ENCODE data around the gene B3GALT4. TPM values are rescaled to one million over a fixed set of nuclear protein-coding genes. Genes with fewer than 3 reads are reported as not detected.

B3GALT4 gene
- total RNA-seq, 1 donor from 2014 or later = 2.8 TPM

- Mint-ChIP-seq H3K27ac (ENCODE audit: unreplicated experiment) (no peak overlapping the region), H3K36me3 (ENCODE audit: low read depth) (peaks cover 24% of the 10 kb centered on the region), H3K4me1 (peaks cover 72% of the 10 kb centered on the region)
These were observed 39.1 kb downstream of the B3GALT4 start for GRCh38 chr6:33315793-33316602.

GRCh38 chr6:33316603-33317418 lies 39.9 kb downstream of the B3GALT4 start:
- H3K36me3 Mint-ChIP-seq (ENCODE audit: low read depth) = peaks cover 24% of the 10 kb centered on the region
- DNase-seq (ENCODE audit: low read depth, low spot score) = no peak
- H3K4me3 Mint-ChIP-seq = peak overlapping the region; percentile 87
- H3K27ac Mint-ChIP-seq (ENCODE audit: unreplicated experiment) = no peak overlapping the region
- H3K27me3 Mint-ChIP-seq (ENCODE audit: low read depth) = peaks cover 26% of the 10 kb centered on the region
- no peak for TF ChIP-seq CTCF (conservative IDR thresholded peaks at IDR 0.05)
- H3K4me1 Mint-ChIP-seq = peaks cover 79% of the 10 kb centered on the region
- H3K9me3 Mint-ChIP-seq = no peaks in the 10 kb centered on the region

More at GRCh38 chr6:33315793-33316602, 39.1 kb downstream of the B3GALT4 start:
- DNase-seq (ENCODE audit: low read depth, low spot score) = no peak
- H3K4me3 Mint-ChIP-seq = peak overlapping the region; percentile 87
- peaks cover 30% of the 10 kb centered on the region for H3K27me3 Mint-ChIP-seq (ENCODE audit: low read depth)
- TF ChIP-seq CTCF (conservative IDR thresholded peaks at IDR 0.05) = no peak
- no peaks in the 10 kb centered on the region for H3K9me3 Mint-ChIP-seq

GRCh38 chr6:33317419-33317668 lies 40.4 kb downstream of the B3GALT4 start:
- Mint-ChIP-seq H3K4me3 (peak overlapping the region; percentile 87), H3K36me3 (ENCODE audit: low read depth) (peaks cover 24% of the 10 kb centered on the region), H3K27ac (ENCODE audit: unreplicated experiment) (no peak overlapping the region), H3K4me1 (peaks cover 80% of the 10 kb centered on the region), H3K27me3 (ENCODE audit: low read depth) (peaks cover 21% of the 10 kb centered on the region), H3K9me3 (no peaks in the 10 kb centered on the region)
- no peak for TF ChIP-seq CTCF (conservative IDR thresholded peaks at IDR 0.05)
- no peak for DNase-seq (ENCODE audit: low read depth, low spot score)

GRCh38 chr6:33317669-33318425 lies 40.9 kb downstream of the B3GALT4 start, which contains the start of gene ZBTB22:
ZBTB22 (minus strand) TSS chr6:33317744; CDS start chr6:33316916, 828 bp downstream.
- Mint-ChIP-seq H3K9me3 (no peaks in the 10 kb centered on the region), H3K4me3 (peak within 1 kb of the TSS; percentile 98), H3K36me3 (ENCODE audit: low read depth) (peaks cover 24% of the 10 kb centered on the region), H3K27ac (ENCODE audit: unreplicated experiment) (peak within 1 kb of the TSS; percentile 98), H3K4me1 (peaks cover 79% of the 10 kb centered on the region), H3K27me3 (ENCODE audit: low read depth) (peaks cover 16% of the 10 kb centered on the region)
- peak; percentile 97 for DNase-seq (ENCODE audit: low read depth, low spot score)
- TF ChIP-seq CTCF (conservative IDR thresholded peaks at IDR 0.05) = no peak

GRCh38 chr6:33318426-33319073 lies 41.6 kb downstream of the B3GALT4 start:
- no peak for DNase-seq (ENCODE audit: low read depth, low spot score)
- Mint-ChIP-seq H3K4me3 (peak overlapping the region; percentile 98), H3K27me3 (ENCODE audit: low read depth) (peaks cover 9% of the 10 kb centered on the region), H3K9me3 (no peaks in the 10 kb centered on the region), H3K4me1 (peaks cover 79% of the 10 kb centered on the region), H3K27ac (ENCODE audit: unreplicated experiment) (peak overlapping the region; percentile 98), H3K36me3 (ENCODE audit: low read depth) (peaks cover 24% of the 10 kb centered on the region)
- TF ChIP-seq CTCF (conservative IDR thresholded peaks at IDR 0.05) = no peak
